ENCODE measurements around the gene IL17RA.
A peak's percentile ranks its signal among the peaks of the same experiment; 100 is the strongest.

The IL17RA gene

DNA sequence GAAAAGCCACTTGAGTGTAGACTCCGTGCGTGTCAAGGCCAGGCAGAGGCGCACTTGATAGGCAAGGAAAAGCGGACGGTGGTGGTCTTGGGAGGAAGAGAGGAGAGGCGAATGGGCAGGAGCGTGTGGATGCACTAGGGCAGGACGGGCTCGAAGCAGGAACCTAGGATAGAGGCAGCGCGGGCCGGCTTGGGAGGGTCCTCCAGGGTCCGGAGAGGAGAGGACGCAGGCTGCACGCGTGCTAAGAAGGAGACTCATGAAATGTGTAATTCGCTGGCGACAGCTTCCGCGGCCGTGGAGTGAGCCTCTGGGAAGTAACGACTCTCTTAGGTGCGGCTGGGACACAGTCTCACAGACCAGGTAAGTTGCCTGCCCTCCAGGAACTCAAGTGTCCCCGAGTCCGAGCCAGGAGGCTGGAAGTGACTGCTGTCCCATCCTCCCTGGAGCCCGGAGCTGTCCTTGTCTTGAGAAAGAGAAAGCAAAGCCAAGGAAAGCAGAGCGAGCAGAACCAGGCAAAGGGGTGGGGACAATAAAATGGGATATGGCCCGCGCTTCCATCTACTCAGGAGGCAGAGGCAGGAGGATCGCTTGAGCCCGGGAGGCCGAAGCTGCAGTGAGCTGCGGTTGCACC lies 874 bp upstream of the IL17RA start:
- DNase-seq (ENCODE audit: low read depth) = no peak

- DNase-seq (ENCODE audit: low read depth) = no peak
Measured at GRCh38 chr22:17085277-17086181, 729 bp downstream of the IL17RA start.

- no peak for DNase-seq (ENCODE audit: low read depth)
Measured at GRCh38 chr22:17086296-17086695, 1.5 kb downstream of the IL17RA start.

DNA sequence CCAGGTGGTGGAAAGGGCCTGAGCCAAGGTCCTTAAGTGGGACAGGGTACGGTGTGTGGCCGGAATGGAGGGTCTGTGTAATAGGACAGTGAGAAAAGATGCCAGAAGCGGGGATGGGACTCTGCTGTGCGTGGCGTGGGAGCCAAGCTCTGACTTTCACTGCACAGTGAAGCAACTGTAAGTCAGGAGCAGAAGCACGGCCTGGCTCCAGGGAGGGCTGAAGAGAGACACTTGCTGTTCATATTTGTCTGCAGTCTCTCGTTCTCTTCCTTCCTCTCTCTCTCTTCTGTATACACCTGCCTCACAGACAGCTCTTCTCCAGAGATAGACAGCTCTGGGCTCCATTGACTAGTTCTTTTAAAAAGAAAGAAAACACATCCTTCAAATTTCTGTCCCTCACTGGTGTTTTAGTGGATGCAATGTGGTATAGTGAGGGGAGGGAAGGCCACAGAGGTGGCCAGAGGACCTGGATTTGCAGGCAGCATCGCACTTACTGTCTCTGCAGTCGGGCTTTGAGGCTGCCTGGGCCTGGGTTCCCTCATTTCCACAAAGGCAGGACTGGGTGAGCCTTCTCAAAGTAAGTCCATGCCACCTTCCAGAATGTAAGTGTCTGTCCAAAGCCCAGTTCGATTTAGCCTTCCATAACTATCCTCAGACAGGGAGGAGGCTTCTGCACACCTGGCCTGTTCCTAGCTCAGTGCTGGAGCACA lies 2.1 kb downstream of the IL17RA start:
- no peak for DNase-seq (ENCODE audit: low read depth)

DNA sequence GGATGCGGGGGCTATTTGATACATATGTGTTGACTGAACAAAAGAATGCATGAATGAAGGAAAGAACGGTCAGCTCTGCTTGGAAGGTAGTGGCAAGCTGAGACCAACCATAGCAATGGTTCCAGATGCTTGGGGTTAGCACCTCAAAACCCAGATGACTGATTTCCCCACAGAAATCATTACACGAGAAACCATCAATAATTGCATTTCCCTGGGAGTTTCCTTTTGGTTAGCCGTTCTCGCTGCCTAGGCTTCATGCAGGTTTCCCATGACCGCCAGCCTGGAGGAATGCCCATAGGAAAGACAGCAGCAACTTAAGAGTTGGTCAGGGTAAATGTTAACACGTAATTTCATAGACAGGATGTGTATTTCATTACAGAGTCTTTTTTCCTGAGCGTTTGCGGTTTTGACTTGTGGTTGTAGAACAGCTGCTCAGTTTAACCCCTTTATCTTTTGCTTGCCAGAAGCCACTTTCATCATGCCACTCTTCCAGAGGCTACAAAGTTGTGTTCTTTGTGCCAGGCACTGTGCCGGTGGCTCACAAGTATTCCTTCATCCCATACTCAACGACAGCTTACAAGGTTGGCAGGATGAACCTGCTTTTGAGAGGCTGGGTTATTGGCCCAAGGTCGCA lies 2.8 kb downstream of the IL17RA start:
- peak; percentile 36 for DNase-seq (ENCODE audit: low read depth)

DNA sequence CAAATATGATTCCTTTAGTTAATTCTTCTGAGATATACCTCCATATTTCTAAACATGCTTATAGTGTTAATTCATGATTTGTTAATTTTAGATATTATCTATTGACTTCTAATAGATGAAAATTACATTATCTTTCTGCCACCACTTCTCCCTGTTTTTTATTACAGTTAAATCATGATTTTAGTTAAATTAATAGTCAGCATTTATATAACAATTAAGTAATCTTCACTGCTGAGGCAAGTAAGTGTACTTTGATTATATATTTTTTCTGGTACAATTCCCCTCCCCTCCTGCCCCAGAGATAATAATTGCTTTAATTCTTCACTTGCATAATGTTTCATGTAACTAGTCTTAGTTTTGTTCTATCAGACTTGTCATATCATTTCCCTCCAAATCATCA lies 5.8 kb downstream of the IL17RA start:
- DNase-seq (ENCODE audit: low read depth) = no peak

DNA sequence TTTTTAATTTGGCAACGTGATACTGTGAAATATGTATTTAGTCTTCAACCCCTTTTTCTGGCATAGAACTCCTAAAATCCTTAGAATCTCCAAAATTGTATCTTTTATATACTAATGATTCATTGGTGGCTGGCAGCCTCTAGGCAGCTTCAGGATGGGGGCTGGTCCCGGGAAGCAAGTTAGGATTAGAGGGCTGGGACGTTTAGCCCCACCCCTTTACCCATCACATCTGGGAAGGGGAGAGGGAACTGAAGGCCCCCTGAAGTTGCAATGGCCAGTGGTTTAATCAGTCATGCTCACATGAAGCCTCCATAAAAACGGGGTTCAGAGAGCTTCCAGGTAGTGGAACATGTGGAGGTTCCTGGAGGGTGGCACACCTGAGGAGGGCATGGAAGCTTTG lies 7.1 kb downstream of the IL17RA start:
- no peak for DNase-seq (ENCODE audit: low read depth)

DNA sequence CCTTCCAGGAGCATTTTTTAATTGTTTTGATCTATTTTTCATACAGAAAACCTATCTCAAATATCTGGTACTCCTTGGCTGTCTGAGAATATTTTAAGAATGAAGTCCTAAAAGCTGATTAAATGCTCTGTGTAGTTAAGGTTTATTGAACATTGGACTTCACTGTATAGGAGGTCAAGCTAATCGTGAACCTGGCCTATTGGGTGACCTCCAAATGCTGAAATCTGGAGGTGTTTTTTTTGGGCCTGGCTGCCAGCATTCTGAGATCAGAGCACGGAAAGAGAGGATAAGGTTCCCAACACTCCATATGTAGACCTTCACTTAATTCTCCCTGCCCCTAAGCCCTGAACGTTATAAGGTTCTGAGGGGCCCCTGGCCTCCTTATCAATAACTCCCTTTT lies 8.3 kb downstream of the IL17RA start:
- DNase-seq (ENCODE audit: low read depth) = no peak

DNA sequence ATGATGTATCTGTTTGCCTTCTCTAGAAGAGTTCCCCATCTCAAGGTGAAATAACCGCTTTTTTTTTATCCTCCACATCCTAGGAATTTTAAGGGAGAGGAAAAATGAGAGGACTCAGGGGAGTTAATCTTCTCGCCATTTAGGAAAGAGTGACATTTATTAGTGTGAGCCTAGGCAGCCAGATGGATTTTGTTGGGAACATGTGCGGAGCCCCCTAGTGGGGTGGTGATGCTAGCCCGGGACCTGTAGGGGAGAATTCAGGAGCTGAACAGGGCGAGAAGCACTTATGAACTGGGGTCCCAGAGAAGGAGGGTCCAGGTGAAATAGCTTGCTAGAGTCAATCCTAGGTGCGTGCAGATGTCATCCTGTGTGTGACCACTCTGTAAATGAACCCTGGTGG lies 10.7 kb downstream of the IL17RA start:
- DNase-seq (ENCODE audit: low read depth) = no peak

DNA sequence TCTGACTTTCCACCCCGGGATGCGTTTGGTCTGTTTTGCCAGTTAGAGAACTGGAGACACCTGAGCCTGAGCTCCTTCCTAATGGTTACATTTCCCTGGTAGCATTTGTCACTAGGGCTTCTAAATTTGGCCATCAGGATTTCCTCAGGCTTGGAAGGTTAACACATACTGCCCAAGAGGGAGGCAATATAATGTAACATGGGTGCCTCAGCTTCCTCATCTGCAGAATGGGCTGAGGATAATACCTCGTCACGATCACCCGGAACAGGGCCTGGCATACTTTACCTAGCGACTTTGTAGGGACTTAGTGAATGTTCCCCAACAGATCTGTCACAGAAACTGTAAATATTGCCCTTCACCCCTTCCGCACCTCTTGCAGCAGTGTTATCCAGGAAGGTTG lies 11.3 kb downstream of the IL17RA start:
- DNase-seq (ENCODE audit: low read depth) = no peak

DNA sequence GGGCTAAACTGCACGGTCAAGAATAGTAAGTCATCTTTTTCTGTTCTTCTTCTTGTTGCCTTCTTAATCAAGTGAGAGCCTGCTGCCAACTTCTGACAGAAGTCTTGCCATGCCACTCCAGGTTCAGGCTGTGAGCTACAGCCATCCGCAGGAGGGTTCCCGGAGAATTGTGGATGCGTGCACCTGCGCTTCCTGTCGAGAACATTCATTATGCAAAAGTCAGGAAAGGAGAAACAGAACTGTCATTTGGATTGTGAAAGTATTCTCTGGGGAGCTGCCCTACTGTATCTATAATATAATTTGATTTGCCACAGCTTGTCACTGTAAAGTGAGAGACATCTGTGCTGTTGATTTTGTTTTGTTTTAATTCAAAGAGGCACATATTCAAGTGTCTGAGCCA lies 12.3 kb downstream of the IL17RA start:
- no peak for DNase-seq (ENCODE audit: low read depth)

DNA sequence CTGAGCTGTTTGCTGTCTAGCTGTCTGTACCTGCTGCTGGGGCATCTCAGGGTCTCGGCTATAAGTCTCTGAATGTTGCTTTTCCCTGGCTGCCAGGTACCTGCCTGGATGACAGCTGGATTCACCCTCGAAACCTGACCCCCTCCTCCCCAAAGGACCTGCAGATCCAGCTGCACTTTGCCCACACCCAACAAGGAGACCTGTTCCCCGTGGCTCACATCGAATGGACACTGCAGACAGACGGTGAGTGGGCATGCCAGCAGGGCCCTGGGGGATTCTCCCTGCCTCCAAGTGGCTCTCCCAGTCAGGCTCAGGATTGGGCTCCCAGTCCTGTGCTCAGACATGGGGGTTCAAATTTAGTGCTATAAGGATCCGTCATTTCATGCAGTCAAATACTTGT lies 12.9 kb downstream of the IL17RA start:
- DNase-seq (ENCODE audit: low read depth) = no peak

- DNase-seq (ENCODE audit: low read depth) = no peak
Measured at GRCh38 chr22:17098379-17098819, 13.6 kb downstream of the IL17RA start.

DNA sequence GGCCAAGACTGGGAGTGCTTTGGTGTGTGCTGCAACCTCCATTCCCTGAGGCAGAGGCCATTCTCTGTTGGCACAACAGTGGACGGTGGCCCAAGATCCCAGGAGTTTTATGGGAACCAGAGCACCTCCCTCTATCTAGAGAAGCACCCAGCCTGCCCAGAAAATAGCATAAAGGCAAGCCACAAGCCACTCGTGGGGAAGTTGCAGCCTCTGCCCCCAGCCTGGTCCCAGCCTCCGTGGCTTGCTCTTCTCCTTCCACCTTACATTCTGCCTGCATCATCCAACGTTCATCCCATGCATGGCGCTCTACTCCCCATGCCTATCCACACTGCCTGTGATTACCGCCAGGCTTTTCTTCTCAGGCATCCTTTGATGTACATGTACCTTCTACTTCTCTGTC lies 15.8 kb downstream of the IL17RA start:
- DNase-seq (ENCODE audit: low read depth) = no peak

- no peak for DNase-seq (ENCODE audit: low read depth)
Measured at GRCh38 chr22:17101475-17102296, 16.9 kb downstream of the IL17RA start.

DNA sequence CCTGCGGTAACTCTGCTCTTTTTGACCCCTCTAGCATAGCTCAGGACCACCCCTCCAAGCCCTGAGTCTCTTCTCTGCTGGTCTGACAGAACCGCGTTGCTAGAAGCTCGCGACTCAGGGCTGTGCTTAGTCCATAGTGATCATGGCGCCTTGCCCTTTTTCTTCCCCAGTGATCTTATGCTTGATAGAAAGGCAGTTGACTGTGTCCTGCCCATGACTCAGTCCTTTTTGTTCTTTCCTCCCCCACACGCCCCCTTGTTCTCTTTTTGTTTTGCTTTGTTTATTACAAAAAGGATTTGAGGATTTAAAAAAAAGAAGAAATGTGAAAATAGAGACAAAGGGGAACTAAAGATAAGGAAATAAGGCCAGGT lies 17.5 kb downstream of the IL17RA start:
- no peak for DNase-seq (ENCODE audit: low read depth)

- DNase-seq (ENCODE audit: low read depth) = no peak
Measured at GRCh38 chr22:17103351-17103750, 18.6 kb downstream of the IL17RA start.

DNA sequence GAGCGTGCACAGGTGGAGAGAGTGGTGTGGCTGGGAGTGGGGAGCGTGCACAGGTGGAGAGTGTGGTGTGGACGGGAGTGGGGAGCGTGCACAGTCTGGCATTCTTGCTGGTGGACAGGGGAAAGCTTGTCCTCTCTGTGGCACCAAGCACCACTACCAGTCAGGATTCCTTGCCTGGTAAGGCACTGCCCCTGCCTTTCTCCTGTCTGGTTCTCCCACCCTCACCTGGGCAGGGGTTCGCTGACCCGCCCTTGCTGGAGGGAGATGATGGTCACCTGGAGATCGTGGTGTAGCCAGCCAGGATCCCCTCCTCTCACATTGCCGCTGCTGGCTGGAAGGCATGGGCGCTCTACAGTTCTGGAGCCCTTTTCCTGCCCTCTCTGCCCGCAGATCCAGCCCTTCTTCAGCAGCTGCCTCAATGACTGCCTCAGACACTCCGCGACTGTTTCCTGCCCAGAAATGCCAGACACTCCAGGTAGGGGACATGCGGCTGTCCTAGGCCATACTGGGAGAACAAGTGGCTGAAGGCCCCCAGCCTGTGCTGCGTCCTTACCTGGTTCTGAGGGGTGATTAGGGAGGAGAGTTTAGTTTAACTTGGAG lies 19.6 kb downstream of the IL17RA start:
- DNase-seq (ENCODE audit: low read depth) = no peak

DNA sequence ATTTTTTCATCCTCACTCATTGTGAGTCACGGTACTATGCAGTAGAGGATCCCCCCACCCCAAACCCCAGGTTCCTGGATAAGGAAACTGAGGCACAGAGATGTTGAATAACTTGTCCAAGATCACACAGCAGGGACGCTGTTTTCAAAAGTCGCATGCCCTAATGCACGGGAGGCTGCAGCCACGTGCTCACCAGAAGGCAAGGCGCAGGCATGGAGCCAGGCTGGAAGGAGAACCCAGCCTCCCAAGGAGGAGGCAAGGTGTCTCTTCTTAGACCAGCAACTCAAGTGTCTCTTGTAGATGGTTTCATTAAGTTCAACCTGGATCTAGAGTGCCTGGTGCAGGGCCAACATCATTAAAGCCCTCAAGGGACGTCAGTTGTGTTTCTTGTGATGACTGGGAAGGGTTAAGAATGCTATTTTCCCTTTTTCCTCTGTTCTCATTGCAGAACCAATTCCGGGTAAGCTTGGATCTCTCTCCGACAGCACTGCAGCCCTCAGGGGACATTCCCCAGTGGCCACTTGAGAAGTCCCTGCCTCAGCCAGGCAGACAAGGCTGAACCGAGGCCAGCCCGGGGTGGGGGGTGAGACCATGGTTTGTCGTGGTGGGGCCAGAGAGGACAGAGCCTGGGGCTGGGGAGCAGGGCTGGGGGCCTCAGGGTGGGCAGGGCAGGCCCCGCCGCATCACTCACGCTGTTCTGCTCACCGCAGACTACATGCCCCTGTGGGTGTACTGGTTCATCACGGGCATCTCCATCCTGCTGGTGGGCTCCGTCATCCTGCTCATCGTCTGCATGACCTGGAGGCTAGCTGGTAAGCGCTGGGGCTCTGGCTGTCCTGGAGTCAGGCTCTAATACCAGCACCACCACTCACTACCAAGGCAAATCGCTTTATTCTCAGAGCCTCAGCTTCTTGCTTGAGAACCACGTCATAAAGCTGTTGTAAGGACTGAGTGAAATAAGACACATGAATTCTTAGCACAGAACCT lies 20.6 kb downstream of the IL17RA start:
- no peak for DNase-seq (ENCODE audit: low read depth)

Data from stimulated activated CD8-positive, alpha-beta memory T cell treated with anti-CD3 and anti-CD28 coated beads, Interleukin-12 subunit alpha, Interleukin-12 subunit beta, amount 100 ng/mL, for 1 hour (primary cell).